Measurements from ENCODE around the gene SLC25A36.

SLC25A36 gene

DNA sequence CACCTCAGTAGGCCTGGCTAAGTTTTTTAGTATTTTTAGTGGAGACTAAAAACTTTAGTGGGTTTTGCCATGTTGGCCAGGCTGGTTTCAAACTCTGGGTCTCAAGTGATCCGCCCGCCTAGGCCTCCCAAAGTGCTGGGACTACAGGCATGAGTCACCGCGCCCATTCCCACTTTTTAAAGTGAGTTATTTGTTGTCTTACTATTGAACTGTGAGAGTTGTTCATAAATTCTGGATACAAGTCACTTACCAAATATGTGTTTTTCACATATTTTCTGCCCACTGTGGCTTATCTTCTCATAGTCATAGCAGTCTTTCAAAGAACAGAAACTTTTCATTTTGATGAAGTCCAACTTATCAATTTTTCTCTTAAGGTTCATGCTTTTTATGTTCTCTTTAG lies 79.6 kb downstream of the SLC25A36 start:
- no peak for DNase-seq (ENCODE audit: low spot score)
- no peak for ATAC-seq (ENCODE audit: low read depth)

More for the DNA sequence above, 79.6 kb downstream of the SLC25A36 start:
- H3K4me1 ChIP-seq (ENCODE audit: insufficient read depth, poor library complexity, severe bottlenecking) = no peaks in the 10 kb centered on the region
- no peaks in the 10 kb centered on the region for H3K36me3 ChIP-seq (ENCODE audit: low read depth)
- H3K27me3 ChIP-seq (ENCODE audit: insufficient read depth, poor library complexity, severe bottlenecking) = peaks cover 18% of the 10 kb centered on the region
- no peaks in the 10 kb centered on the region for H3K9me3 ChIP-seq (ENCODE audit: severe bottlenecking)
- H3K4me3 ChIP-seq (ENCODE audit: severe bottlenecking) = no peak overlapping the region
- H3K27ac ChIP-seq (ENCODE audit: poor library complexity, severe bottlenecking) = no peak overlapping the region
- no peak for TF ChIP-seq CTCF (IDR thresholded peaks at IDR 0.05; ENCODE audit: poor library complexity, severe bottlenecking)

All from RWPE2 (cell line).